HG02642 (cell line): ENCODE measurements around the gene CCDC97.
"Not testable (repeated sequence)": the region's sequence is repeated elsewhere in the genome, so short reads cannot be mapped to it uniquely, and the experiment has no call there.

Source experiments
- ATAC-seq: cut with Tn5 transposase; IDR thresholded peaks from one replicate; pipeline ENCODE4 v1.9.1; 2021; ENCODE audit warnings: mild to moderate bottlenecking; ENCODE audit not compliant: unreplicated experiment, poor library complexity

Gene CCDC97

GRCh38 chr19:41330946-41331678 is 21.1 kb downstream of the CCDC97 start:
- ATAC-seq: no peak

- no peak for ATAC-seq
Measured at GRCh38 chr19:41332000-41332399, 22.0 kb downstream of the CCDC97 start.

DNA sequence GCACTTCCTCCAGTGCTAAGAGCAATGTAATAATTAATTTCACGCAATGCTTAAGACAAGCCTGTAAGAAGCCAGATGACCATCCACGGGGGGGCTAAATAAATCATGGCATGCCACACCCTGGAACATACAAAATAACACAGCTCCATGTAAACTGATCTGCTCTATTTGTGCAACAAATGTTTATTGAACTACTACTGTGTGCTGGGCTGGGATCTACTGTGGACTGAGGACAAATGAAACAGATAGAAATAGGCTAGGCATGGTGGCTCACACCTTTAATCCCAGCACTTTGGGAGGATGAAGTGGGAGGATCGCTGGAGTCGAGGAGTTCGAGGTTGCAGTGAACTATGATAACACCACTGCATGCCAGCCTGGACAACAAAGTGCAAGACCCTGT is 22.5 kb downstream of the CCDC97 start:
- ATAC-seq: no peak

GRCh38 chr19:41334793-41335192 is 24.8 kb downstream of the CCDC97 start:
- no peak for ATAC-seq

- ATAC-seq: no peak
Measured at GRCh38 chr19:41335467-41335866, 25.5 kb downstream of the CCDC97 start.

- ATAC-seq: no peak
Measured at GRCh38 chr19:41339936-41340335, 30.0 kb downstream of the CCDC97 start.

DNA sequence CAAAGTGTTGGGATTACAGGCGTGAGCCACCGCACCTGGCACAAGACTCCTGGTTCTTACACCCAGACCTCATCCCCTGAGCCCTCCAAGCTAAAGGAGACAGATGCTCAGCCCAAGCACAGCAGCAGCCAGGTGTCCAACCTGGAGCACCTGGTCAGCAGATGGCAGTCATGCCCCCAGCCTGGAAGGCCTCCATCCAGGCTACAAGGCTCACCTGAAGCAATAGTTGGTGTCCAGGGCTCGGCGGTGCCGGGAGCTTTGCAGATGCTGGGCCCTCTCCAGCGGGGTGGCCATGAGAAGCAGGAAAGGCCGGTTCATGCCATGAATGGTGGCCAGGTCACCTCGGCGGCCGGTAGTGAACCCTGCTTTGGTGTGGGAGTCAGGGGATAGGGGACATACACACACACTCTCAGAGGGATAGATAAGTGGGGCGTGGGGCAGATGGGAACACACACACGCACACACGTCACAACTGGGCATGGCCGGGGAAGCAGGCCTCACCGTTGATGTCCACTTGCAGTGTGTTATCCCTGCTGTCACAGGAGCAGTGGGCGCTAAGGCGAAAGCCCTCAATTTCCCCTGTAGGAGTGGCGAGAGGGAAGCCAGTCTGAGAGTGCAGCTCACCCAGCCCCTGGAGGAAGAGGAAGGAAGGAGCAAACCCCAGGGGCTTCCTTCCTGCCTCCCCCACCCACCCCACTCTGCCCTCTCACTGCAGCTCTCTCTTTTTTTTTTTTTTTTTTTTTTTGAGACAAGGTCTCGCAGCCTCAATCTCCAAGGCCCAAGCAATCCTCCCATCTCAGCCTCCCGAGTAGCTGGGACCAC is 31.9 kb downstream of the CCDC97 start:
- ATAC-seq: no peak

- ATAC-seq: no peak
Measured at GRCh38 chr19:41344162-41344561, 34.2 kb downstream of the CCDC97 start.

GRCh38 chr19:41346916-41347315 is 36.9 kb downstream of the CCDC97 start:
- ATAC-seq: not testable (repeated sequence)

GRCh38 chr19:41350735-41351338 is 40.9 kb downstream of the CCDC97 start:
- ATAC-seq: no peak

- ATAC-seq: peak; percentile 36
Measured at GRCh38 chr19:41351339-41352245, 41.6 kb downstream of the CCDC97 start.

GRCh38 chr19:41352279-41352608 is 42.3 kb downstream of the CCDC97 start:
- ATAC-seq: no peak

DNA sequence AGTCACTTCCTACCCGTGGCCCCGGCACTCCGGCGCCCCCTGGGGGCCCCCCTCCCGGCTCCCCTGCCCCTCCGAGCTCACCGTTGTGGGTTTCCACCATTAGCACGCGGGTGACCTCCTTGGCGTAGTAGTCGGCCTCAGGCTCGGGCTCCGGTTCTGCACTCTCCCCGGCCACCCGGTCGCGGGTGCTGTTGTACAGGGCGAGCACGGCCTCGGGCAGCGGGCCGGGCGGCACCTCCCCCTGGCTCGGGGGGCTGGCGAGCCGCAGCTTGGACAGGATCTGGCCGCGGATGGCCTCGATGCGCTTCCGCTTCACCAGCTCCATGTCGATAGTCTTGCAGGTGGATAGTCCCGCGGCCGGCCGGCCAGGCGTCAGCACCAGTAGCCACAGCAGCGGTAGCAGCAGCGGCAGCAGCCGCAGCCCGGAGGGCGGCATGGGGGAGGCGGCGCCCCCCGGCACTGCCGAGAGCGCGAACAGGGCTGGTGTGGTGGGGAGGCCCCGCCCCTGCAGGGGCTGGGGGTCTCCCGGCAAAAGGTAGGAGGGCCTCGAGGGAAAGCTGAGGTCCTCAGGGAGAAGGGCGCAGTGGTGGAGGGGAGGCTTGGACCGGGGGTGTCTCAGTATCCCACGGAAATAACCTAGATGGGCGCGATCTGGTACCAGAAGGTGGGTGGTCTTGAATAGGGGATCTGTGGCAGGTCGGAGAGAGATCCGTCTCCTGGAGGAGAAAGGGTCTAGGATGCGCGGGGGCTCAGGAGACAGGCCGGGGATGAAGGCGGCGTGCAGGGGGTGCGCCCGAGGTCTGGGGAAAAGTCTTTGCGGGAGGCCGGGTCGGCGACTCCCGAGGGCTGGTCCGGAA is 42.9 kb downstream of the CCDC97 start:
- ATAC-seq: peak; percentile 18

GRCh38 chr19:41353466-41354342 is 43.7 kb downstream of the CCDC97 start, which contains the start of gene TGFB1:
Gene TGFB1 (minus strand): TSS chr19:41353922. CDS start chr19:41353044, 878 bp downstream.
- ATAC-seq: peak; percentile 53

DNA sequence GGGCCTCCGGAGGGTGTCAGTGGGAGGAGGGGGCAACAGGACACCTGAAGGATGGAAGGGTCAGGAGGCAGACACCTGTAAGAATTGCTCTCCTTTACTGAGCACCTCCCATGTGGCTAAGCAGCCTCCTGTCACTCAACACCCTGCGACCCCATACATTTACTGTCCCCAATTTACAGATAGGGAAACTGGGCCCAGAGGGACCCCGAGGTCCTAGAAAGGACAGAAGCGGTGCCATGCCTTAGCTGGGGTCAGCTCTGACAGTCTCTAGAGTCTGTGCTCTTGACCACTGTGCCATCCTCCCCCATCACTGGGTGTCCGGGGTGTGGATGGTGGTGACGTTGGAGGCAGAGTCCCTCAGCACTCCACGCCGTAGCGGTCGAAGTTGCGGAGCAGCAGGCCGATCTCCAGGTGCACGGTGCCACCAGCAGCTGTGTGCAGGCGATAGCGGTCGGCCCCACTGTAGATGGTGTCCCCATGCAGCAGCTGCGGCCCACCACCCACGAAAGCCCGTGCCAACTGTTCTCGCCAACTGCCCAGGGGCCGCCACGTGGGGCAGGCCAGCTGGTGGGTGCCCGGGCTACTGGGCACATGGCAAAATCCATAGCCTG is 44.5 kb downstream of the CCDC97 start:
- ATAC-seq: no peak

- no peak for ATAC-seq
Measured at GRCh38 chr19:41355035-41355434, 45.1 kb downstream of the CCDC97 start.

- no peak for ATAC-seq
Measured at GRCh38 chr19:41355802-41356201, 45.8 kb downstream of the CCDC97 start.
